ENCODE measurements around the gene CNTN4. TPM values are rescaled to one million over a fixed set of nuclear protein-coding genes. Genes with fewer than 3 reads are reported as not detected.
"Not testable (repeated sequence)": the region's sequence is repeated elsewhere in the genome, so short reads cannot be mapped to it uniquely, and the experiment has no call there.

The CNTN4 gene
- total RNA-seq, 1 donor from 2014 or later, result 16.1 TPM

DNA sequence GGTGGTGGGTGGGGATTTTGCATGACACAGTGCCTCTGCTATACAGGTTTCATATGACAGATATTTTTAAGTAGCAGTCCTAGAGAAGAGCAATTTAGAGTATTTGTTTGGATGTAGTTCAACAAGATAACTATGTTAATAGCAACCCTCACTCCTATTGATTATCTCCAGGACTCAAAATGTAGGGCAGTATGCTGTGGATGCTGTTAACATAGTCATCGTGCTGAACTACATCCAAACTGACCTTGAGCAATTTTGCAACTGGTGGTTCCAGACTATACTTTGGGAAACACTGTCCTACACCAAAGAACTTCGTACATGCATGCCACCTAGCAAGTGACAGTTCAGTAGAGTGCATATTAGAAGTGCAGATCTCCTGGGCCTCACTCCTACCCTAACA, 893.9 kb downstream of the CNTN4 start:
- peaks cover 8% of the 10 kb centered on the region for H3K4me1 Mint-ChIP-seq (ENCODE audit: low read depth)
- no peak for DNase-seq (ENCODE audit: low spot score, unreplicated experiment)
- H3K4me3 Mint-ChIP-seq (ENCODE audit: low read depth), result no peak overlapping the region
- H3K27ac Mint-ChIP-seq, result no peak overlapping the region
- no peaks in the 10 kb centered on the region for H3K36me3 Mint-ChIP-seq (ENCODE audit: insufficient read depth)
- no peaks in the 10 kb centered on the region for H3K9me3 Mint-ChIP-seq (ENCODE audit: low read depth)
- TF ChIP-seq CTCF (IDR thresholded peaks at IDR 0.05; ENCODE audit: unreplicated experiment), result no peak
- H3K27me3 Mint-ChIP-seq, result no peaks in the 10 kb centered on the region

DNA sequence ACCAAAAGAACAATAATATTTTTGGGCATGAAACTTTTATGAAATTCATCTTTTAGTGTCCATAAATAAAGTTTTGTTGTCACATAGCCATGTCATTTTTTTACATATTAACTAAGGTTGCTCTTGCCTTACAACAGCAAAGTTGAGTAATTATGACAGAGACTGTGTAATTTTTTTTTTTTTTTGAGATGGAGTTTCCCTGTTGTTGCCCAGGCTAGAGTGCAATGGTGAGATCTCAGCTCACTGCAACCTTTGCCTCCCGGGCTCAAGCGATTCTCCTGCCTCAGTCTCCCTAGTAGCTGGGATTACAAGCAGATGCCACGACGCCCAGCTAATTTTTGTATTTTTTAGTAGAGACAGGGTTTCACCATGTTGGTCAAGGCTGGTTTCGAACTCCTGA, 894.5 kb downstream of the CNTN4 start:
- not testable (repeated sequence) for H3K27me3 Mint-ChIP-seq; H3K9me3 Mint-ChIP-seq (ENCODE audit: low read depth); H3K4me1 Mint-ChIP-seq (ENCODE audit: low read depth); DNase-seq (ENCODE audit: low spot score, unreplicated experiment); H3K27ac Mint-ChIP-seq; H3K4me3 Mint-ChIP-seq (ENCODE audit: low read depth); H3K36me3 Mint-ChIP-seq (ENCODE audit: insufficient read depth)

GRCh38 chr3:2993736-2994135, 895.1 kb downstream of the CNTN4 start:
- no peak overlapping the region for H3K27ac Mint-ChIP-seq

DNA sequence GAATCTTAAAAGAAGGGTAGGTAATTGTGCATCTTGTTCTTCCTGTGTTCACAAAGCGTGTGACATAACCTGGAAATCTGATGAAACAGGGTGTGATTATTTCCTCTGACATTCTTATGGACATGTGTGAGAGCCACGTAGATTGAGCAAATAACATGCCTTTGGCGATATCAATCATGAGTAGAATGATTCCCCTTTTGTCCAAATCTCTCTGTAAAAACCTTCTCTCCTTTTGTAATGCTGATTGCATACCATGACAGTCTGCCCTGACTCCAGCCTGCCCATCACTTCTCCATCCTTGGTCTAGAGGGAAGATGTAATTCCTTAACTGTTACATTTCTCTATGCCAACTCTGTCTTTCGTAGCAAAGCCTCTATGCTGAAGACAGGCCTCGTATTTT, 896.5 kb downstream of the CNTN4 start:
- no peaks in the 10 kb centered on the region for H3K27me3 Mint-ChIP-seq
- TF ChIP-seq CTCF (IDR thresholded peaks at IDR 0.05; ENCODE audit: unreplicated experiment), result no peak
- H3K9me3 Mint-ChIP-seq (ENCODE audit: low read depth), result peaks cover 6% of the 10 kb centered on the region
- no peak overlapping the region for H3K27ac Mint-ChIP-seq
- H3K4me3 Mint-ChIP-seq (ENCODE audit: low read depth), result no peak overlapping the region
- no peak for DNase-seq (ENCODE audit: low spot score, unreplicated experiment)
- peaks cover 2% of the 10 kb centered on the region for H3K36me3 Mint-ChIP-seq (ENCODE audit: insufficient read depth)
- H3K4me1 Mint-ChIP-seq (ENCODE audit: low read depth), result peaks cover 8% of the 10 kb centered on the region

More at GRCh38 chr3:2993736-2994135, 895.1 kb downstream of the CNTN4 start:
- Mint-ChIP-seq H3K4me3 (ENCODE audit: low read depth) (no peak overlapping the region), H3K36me3 (ENCODE audit: insufficient read depth) (no peaks in the 10 kb centered on the region), H3K27me3 (no peaks in the 10 kb centered on the region), H3K4me1 (ENCODE audit: low read depth) (peaks cover 8% of the 10 kb centered on the region), H3K9me3 (ENCODE audit: low read depth) (no peaks in the 10 kb centered on the region)
- no peak for DNase-seq (ENCODE audit: low spot score, unreplicated experiment)
- no peak for TF ChIP-seq CTCF (IDR thresholded peaks at IDR 0.05; ENCODE audit: unreplicated experiment)

DNA sequence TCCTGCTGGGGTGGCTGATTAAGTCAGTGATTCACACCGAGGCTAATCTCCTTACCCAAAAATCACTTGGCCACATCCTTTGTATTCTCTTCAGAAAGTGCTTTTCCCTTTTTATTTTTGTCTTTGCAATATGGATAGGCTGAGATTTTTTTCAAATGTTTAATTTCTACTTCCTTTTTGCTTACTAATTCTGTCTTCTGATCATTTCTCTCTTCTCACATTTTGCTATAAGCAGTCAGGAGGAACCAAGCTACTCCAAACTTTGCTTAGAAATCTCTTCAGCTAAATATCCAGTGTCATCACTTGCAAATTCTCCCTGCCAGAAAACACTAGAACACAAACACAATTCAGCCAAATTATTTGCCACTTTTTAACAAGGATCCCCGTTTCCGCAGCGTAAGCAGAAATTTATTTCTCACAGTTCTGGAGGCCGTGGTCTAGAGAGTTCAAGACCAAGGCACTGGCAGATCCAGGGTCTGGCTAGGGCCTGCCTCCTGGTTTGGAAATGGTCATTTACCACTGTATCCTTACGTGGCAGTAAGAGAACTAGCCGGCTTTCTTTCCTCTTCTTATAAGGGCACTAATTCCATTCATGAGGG, 906.6 kb downstream of the CNTN4 start:
- Mint-ChIP-seq H3K27ac (no peak overlapping the region), H3K27me3 (no peaks in the 10 kb centered on the region), H3K4me1 (ENCODE audit: low read depth) (peaks cover 3% of the 10 kb centered on the region), H3K4me3 (ENCODE audit: low read depth) (no peak overlapping the region), H3K36me3 (ENCODE audit: insufficient read depth) (no peaks in the 10 kb centered on the region), H3K9me3 (ENCODE audit: low read depth) (peaks cover 3% of the 10 kb centered on the region)
- no peak for DNase-seq (ENCODE audit: low spot score, unreplicated experiment)
- TF ChIP-seq CTCF (IDR thresholded peaks at IDR 0.05; ENCODE audit: unreplicated experiment), result no peak

GRCh38 chr3:3013317-3014052, 914.8 kb downstream of the CNTN4 start:
- TF ChIP-seq CTCF (IDR thresholded peaks at IDR 0.05; ENCODE audit: unreplicated experiment), result no peak
- Mint-ChIP-seq H3K4me1 (ENCODE audit: low read depth) (peaks cover 33% of the 10 kb centered on the region), H3K4me3 (ENCODE audit: low read depth) (no peak overlapping the region), H3K36me3 (ENCODE audit: insufficient read depth) (no peaks in the 10 kb centered on the region), H3K9me3 (ENCODE audit: low read depth) (peaks cover 3% of the 10 kb centered on the region), H3K27ac (no peak overlapping the region), H3K27me3 (no peaks in the 10 kb centered on the region)
- DNase-seq (ENCODE audit: low spot score, unreplicated experiment), result no peak

All from progenitor cell of endocrine pancreas (in vitro differentiated cells).